ENCODE data around the gene SLC43A1.

The SLC43A1 gene

DNA sequence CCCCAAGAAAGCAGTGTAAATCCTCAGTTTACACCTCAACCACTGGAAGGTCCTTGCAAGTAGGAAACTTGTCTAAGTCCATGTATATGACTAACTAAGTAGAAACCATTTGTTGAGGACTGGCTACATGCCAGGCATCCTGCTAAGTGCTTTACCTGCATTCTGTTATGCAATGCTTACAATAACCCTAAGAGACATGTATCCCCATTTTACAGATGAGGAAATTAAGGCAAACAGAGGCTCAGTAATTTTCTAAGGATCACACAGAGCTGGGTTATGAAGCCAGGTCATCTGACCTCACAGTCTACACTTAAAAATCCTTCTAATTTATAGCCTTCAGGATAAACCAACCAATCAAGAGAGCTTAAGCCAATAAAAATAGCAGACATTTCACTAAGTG lies 13.5 kb upstream of the SLC43A1 start:
- DNase-seq (ENCODE audit: low read depth in 2 of 2) = no peak

DNA sequence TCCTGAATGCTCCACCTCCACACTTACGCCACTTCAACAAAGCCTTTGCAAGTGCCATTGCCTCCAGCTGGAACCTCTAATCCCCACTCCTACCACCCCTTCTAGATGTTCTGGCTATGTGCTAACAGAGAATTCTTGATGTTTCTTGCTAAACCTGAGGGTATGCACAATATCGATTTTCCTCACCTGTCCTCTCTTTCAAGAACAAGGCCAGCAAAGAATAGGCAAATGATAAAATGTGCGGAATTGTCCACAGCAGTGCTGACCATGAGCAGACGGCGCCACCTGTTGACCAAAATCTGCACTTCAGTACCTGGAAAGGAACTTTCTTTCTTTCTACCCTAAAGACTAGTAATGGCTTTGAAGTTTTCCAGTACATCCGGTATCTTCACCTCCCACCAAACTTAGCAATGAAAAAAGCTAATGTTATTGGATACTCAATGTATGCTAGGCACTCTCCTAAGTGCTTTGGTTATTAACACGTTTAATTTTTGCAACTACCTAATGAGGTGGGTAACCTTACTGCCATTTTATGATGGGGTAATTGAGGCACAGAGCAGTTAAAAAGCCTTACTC lies 11.6 kb upstream of the SLC43A1 start:
- peak; percentile 58 to 73 for DNase-seq (ENCODE audit: low read depth in 2 of 2)

DNA sequence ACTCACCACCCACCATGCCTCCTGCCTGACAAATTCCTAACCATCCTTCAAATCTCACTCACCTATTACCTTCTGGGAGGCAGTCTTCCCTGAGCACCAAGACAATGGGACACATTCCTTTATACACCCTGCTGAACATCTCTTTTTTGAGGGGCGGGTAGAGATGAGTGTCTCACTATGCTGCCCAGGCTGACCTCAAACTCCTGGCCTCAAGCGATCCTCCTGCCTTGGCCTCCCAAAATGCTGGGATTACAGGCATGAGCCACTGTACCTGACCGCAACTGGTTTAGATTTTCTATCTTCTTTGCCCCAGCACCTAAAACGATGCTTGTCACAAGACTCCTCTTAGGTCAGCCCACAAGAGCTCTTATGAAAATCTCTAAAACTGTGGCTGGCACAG lies 7.9 kb upstream of the SLC43A1 start:
- DNase-seq (ENCODE audit: low read depth in 2 of 2) = no peak

DNA sequence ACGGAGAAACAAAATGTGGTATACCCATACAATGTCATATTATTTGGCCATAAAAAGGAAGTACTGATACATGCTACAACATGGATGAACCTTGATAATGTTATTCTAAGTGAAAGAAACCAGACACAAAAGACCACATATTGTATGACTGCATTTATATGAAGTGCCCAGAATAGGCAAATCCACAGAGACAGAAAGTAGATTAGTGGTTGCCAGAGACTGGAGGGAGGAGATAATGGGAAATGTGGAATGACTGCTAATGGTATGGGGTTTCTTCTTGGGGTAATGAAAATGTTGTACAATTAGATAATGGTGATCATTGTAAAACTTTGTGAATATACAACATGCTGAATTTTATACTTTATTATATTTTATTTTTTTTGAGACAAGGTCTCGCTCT lies 5.6 kb upstream of the SLC43A1 start:
- no peak for DNase-seq (ENCODE audit: low read depth in 2 of 2)

DNA sequence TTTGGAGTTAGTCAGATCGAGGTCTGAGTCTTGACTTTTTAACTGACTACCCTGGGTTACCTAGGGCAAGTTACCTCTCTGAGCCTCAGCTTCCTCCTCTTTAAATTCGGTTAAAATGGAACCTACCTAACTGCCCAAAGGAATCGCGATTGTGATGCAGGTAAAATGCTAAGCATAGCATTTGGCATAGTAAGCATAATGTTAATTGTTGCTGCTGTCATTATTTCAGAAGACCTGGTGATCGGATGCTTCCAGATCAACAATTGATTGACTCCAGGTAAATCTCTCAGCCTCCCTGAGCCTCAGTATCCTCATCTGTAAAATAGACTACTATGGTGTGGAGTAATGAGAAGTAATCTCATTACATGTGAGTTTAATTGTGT lies 550 bp upstream of the SLC43A1 start:
- DNase-seq (ENCODE audit: low read depth in 2 of 2) = no peak

DNA sequence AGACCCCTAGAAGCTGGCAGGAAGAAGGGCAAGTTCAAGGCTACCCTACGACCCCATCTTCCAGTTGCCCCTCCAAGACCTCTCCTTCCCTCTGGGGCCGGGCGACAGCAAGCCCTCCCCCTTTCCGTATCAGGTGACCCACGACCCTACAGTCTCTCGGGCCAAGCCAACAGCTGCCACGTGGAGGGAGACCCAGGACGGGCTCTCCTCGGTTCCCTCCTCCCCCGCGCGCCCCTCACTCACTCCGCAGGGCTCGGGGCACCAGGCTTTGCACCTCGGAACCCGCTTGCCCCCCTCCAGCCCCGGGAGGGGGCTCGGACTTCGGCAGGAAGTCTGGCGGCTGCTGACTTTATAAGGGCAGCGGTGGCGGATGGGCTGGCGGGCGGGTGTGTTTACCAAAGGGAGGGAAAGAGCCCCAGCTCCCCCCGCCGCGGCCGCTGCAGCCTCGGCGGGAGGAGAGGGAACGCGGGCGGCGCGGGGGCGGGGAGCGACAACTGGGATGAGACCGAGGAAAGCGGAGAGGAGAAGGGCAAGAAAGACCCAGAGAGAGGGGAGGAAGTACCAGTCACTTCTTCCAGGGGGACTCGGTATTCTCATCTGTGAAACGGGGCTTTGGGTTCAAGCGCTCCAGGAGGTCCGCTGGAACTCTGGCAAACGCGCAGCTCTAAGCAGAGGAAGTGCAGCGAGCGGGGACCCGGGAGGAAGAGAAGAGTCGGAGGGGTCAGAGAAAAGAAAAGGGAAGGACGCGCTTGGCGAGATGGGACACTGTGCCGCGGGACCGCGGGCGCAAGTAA lies 767 bp downstream of the SLC43A1 start:
- DNase-seq (ENCODE audit: low read depth in 2 of 2) = peak; percentile 43 to 45

DNA sequence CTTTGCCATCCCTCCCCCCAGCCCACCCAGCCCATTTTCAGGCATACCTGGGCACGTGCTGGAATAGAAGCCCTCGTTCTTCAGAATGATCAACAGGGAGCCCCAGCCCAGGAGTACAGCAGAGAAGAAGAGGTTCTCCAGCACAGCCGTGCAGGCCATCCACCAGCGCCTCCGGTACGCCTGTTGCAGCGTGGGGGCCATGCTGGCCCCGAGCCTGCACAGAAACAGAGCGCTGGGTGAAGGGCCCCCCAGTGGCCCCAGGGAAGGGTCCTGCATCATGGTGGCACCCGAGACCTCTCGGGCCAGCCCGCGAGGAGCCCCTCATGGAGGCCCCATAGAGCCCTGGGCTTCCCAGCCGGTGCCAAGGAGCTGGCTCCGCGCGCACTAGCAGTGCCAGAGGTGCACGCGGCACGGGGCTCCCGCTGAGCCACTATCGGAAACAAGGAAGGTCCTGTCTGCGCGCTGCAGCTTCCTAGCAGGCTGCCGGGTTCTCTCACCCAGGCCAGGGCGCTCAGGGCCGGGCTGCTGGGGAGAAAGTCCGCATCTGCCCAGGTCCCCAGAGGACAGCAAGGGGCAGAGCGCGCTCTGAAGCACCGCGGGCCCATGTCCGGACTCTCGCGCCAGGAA lies 1.5 kb downstream of the SLC43A1 start:
- peak; percentile 20 to 28 for DNase-seq (ENCODE audit: low read depth in 2 of 2)

DNA sequence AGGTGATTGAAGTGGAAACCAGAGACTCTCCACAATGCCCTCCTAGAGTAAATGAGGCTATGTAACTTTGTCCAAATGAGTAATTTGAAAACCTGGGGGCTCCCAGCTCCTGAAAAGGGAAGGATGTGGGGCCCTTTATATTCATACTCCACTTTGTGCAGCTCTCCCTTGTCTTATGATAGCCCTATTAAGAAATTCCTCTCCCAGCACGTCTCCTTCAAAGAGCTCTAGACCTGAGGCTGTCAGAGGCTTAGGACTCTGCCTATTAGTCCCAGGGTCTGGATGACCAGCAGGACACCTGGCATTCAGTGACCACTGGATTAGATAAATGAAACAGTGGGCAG lies 2.1 kb downstream of the SLC43A1 start:
- no peak for DNase-seq (ENCODE audit: low read depth in 2 of 2)

DNA sequence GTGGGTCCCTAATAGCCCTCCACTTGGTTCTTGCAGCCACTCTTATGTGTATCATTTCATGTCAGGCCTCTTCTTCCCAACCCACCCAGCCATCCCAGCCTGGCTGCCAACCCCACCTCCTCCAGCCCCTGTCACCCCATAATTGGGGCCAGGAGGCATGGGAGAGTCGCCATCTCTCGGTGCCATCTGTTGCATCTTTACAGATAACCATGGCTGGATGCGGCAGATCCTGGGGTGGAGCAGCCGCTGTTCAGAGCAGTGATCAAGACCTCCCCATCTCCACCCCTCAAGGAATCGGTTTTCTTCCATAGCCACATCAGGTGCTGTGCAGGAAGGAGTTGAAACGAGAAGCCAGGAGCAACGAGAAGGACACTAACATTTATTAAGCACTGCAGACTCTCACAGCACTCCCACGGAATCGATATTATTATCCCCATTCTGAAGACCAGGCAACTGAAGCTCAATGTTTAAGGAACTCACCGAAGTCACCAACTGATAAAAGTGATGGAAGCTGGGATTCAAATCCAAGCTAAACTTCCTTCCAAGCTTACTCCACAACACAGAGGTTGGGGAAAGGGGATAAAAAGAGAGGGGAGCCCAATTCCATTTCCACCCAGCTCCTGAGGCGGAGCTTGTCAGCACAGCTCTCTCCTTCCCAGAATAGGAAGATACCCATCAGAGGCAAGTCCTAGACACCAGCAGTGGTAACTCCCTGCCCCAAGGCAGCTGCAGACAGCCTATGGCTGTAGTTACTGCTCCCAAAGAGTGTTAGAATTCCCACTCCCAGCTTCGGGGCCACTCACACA lies 2.7 kb downstream of the SLC43A1 start:
- DNase-seq (ENCODE audit: low read depth in 2 of 2) = no peak

DNA sequence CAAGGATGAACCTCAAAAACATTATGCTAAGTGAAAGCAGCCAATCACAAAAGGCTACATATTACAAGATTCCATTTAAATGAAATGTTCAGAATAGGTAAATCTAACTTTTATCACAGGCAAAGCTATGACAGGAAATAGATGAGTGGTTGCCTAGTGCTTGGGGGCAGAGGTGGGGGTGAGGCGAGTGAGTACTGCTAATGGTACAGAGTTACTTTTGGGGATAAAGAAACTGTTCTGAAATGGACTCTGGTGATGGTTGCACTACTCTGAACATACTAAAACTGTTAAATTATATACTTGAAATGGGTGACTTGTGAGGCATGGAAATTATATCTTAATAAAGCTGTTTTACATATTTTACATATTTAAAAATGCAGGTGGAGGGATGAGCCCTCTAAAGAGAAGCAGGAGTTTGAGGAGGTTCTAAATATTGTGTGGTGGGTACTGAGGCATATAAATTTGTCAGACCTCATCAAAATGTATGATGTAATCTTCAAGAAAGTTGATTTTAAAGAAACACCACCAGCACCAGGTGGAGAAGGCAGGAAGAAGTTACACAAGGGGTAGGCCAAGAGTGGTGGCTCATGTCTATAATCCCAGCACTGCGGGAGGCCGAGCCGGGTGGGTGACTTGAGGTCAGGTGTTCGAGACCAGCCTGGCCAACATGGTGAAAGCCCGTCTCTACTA lies 3.6 kb downstream of the SLC43A1 start:
- DNase-seq (ENCODE audit: low read depth in 2 of 2) = no peak

DNA sequence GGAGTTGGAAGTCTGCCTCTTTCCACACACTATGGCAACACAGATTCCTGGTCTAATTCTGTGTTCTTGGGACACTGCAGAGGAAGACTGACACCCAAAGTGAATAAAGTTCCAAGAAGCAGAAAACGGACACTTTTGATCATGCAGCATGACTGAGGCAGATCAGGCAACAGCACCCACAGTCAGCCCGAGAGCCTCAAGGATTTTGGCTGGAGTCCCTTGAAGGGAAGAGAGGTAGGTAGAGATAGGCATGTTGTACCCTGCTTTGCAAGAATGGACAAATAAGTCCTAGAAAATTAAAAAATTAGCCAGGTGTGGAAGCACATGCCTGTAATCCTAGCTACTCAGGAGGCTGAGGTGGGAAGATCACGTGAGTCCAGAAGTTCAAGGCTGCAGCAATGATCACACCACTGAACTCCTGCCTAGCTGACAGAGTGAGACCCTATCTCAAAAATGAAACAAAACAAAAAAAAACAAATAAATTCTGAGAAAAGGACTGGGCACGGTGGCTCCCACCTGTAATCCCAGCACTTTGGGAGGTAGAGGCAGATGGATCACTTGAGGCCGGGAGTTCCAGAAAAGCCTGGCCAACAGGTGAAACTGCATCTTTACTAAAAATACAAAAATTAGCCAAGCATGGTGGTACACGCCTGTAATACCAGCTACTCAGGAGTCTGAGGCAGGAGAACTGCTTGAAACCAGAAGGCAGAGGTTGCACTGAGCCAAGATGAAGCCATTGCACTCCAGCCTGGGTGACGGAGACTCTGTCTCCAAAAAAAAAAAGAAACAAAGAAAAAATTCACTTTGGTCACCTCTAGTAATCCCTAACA lies 6.9 kb downstream of the SLC43A1 start:
- no peak for DNase-seq (ENCODE audit: low read depth in 2 of 2)

DNA sequence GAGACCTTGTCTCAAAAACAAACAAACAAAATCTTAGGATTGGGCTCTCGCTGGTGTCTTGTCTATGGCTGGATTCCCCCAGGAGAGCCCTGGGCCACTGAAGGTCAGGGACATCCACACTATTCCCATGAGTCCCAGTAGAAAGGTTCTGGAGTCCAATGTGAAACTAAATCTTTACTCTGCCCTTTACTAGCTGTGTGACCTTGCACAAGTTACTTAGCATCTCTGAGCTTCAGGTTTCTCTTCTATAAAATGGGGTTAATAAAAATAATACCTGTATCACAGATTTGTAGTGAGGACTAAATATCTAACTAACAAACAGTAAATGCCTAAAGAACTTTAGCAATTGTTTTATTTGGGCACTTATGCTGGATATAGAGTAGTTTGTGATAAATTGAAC lies 9.0 kb downstream of the SLC43A1 start:
- DNase-seq (ENCODE audit: low read depth in 2 of 2) = no peak

DNA sequence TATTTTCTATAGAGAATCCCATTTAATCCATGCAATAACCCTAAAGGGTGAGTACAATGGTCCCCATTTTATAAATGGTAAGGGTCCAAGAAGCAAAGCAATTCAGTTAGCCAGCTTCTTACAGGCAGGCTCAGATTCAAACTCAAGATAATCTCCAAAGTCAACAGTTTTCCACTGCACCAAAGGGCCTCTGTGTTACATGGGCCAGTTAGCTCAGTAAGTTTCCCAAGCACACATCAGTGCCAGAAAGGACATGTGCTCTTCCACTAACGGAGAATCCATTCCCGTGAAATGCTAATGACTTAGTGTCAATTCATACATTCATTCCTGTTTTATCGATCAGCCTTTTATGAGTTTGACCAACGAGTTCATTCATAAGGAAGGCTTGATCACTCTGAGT lies 11.0 kb downstream of the SLC43A1 start:
- no peak for DNase-seq (ENCODE audit: low read depth in 2 of 2)

DNA sequence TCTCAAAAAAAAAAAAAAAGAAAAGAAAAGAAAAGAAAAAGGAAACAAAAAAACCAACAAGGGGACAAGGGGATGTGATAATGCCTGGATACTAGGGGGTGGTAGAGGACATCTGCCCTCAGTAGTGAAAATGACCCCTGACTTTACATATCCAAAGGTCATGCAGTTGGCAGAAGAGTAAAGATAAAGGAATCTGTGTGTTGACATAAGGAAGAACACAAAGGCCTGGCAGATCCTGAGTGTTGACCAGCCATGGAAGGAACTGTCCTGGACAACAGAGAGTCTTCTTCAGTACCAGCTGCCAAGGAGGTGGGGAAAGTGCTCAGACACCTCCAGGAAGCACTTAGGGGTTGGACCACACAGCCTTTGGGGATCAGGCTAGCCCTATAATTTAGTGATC lies 12.6 kb downstream of the SLC43A1 start:
- no peak for DNase-seq (ENCODE audit: low read depth in 2 of 2)

DNA sequence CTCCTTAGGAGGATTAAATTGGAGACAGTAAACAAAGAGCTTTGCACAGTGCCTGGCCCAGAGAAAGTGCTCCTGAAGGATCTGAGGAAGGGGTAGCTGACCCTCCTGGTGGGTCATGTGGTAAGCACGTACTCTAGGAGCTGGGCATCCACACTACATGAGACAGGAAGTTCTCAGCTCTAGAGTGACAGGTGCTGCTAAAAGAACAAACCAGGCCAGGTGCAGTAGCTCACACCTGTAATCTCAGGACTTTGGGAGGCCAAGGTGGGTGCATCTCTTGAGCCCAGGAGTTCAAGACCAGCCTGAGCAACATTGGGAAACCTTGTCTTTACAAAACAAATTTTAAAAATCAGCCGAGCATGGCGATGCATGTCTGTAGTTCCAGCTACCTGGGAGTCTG lies 13.1 kb downstream of the SLC43A1 start:
- no peak for DNase-seq (ENCODE audit: low read depth in 2 of 2)

DNA sequence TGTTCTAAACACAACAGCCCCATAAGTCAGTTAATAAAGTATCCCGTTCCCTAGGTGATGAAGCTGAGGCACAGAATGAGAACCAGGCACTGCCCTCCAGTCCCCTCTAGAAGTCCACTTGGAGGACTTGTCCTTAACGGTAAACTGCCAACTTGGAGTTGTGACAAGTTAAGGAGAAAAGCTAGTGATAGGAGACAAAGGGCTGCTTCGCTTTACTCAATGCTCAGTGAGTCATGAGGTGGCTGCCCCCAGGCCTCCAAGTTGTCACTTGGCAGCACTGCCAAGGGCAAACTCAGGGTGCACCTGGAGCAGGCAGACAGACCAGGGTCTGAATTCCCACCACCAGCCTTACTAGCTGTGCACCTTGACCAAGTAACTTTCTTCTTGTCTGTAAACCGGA lies 13.5 kb downstream of the SLC43A1 start:
- no peak for DNase-seq (ENCODE audit: low read depth in 2 of 2)

DNA sequence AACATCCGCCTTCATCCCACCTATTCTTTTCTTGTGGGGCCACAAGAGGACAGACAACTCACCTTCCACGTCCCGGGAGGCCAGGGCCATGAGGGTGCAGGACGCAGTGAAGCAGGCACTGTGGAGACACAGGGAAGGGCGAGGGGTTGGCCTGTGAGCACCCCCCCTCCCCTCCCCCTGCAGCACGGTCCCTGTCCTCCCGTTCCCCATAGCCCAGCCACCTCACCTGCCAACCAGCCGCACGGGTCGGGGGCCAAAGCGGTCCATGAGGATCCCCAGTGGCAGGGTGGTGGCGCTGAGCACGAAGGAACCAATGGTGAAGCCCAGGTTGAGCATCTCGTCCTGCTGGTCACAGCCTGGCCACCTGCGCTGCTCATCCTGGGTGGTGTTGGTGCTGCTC lies 14.6 kb downstream of the SLC43A1 start:
- DNase-seq (ENCODE audit: low read depth in 2 of 2) = no peak

DNA sequence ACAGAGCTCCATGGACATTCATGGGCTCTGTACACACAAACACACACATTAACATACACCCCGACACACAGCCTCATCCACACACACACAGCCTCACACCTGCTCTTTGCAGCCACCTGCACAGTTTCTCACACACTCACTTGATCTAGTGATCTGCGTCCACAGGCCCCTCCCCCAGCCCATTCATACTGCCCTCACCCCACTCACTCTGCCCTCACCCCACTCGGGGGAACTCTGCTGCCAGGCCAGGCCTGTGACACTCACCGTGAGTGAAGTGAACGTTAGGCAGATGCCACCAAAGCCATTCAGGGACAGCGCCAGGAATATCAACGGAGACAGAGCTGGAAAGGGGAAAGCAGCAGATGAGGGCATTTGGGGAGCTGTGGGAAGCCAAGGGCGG lies 15.0 kb downstream of the SLC43A1 start:
- DNase-seq (ENCODE audit: low read depth in 2 of 2) = no peak

DNA sequence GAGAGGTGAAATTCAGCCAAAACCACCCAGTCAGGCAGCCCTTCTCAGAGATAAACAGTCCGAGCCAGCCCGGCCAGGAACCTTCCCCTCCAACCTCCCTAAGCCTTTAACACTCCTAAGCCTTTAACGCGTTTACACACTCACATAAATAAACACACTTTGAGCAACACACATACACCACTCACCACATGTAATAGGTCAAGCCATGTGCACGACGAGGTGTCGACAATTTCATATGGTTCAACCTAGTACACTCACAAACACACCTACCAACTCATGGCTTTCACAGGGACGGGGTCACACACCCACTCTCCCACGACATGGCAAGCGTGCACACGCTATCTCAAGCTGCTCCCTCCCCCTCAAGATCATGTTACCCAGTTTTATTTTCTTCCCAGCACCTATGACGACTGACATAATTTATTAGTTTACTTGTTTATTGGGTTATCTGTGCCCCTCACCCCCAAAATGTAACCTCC lies 15.5 kb downstream of the SLC43A1 start:
- DNase-seq (ENCODE audit: low read depth in 2 of 2) = no peak

DNA sequence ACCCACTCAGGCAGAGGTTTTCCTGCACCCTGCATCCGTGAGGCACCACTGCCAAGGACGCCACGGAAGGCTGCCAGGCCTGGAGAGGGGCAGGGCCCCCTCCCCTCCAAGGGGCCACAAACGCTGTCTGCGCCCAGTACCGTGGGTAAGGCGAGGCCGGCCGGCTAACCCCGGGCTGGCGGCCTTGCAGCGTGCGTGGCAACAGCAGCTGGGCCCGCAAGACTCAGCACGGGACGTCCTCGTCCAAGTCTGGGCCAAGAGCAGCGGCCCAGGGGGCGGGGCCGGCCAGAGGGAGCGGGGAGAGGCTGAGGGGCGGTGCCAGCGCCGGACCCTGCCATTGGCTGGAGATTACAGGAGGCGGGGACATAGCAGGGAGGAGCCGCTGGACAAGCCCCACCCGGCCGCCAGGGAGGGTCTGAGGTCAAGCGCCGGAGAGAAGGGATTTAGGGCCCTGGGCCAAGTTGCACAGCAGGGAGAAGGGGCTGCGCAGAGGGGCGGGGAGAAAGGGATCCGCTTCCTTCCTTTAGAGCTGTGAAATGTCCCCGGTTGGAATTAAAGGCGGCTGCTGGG lies 16.0 kb downstream of the SLC43A1 start:
- DNase-seq (ENCODE audit: low read depth in 2 of 2) = peak; percentile 22 to 46

DNA sequence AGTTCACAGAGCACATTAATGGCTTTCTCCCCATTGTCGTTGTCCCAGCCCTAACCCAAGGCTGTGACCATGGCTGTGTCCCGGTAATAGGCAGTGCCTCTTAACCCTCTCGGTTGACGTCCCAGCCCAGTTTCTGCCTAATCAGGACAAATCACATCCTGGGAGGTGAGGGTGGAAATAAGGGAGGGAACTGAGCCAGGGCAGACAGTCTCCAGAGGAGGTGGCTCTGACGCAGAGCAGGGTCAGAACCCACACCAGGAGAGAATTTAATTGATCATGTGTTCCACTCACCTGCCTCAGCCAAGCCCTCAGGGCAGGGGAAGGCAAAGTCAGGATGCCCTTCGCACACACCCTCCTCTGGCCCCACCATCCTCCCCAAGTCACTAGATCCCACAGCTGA lies 17.0 kb downstream of the SLC43A1 start:
- DNase-seq (ENCODE audit: low read depth in 2 of 2) = no peak

Data from stimulated activated CD4-positive, alpha-beta T cell treated with anti-CD3 and anti-CD28 coated beads, Interleukin-4, amount 100 ng/mL, for 48 hours (primary cell).